Transverse colon (tissue), 4 donors: Measurements from ENCODE around the gene RAPGEFL1. TPM values are rescaled to one million over a fixed set of nuclear protein-coding genes. Genes with fewer than 3 reads are reported as not detected.

Source experiments
- DNase-seq: peaks from one replicate; pipeline ENCODE4 v3.0.0-alpha.2; 2019
- H3K27ac ChIP-seq, 4 donors: fragments of 200-600 bp; sonication (generic); 2 replicates each; pipeline ENCODE4 v1.5.1; 2016 to 2018; ENCODE audit warnings: inconsistent platforms in 4 of 4
- H3K27me3 ChIP-seq: fragments of 200-600 bp; sonication (generic); 2 replicates; pipeline ENCODE4 v1.5.1; 2017; ENCODE audit warnings: inconsistent platforms
- H3K36me3 ChIP-seq, 4 donors: fragments of 200-600 bp; sonication (generic); 2 replicates each; pipeline ENCODE4 v1.5.1; 2017 to 2019; ENCODE audit warnings: inconsistent platforms in 4 of 4
- H3K4me1 ChIP-seq, 4 donors: fragments of 200-600 bp; sonication (generic); 2 replicates each; pipeline ENCODE4 v1.5.1; 2017 to 2020; ENCODE audit warnings: inconsistent platforms in 4 of 4
- H3K4me3 ChIP-seq, 4 donors: fragments of 200-600 bp; sonication (generic); 1 replicate in 1 of 4; 2 replicates in 3 of 4; pipeline versions ENCODE4 v1.5.1 to v1.6.1; 2017 to 2019; ENCODE audit warnings: inconsistent platforms in 4 of 4
- H3K9me3 ChIP-seq, 2 donors: fragments of 200-600 bp; sonication (generic); 2 replicates each; pipeline ENCODE4 v1.5.1; 2017 to 2019; ENCODE audit warnings: inconsistent platforms in 2 of 2
- CTCF ChIP-seq, 5 experiments: fragments of 200-600 bp in 3 of 5; fragments of 450-650 bp in 2 of 5; sonication (generic) in 3 of 5; IDR thresholded peaks; 1 replicate in 2 of 5; 2 replicates in 3 of 5; pipeline ENCODE4 v1.5.1; 2016 to 2017; ENCODE audit warnings: antibody characterized with exemption in 5 of 5, inconsistent platforms in 3 of 5, mild to moderate bottlenecking in 2 of 5, moderate library complexity in 1 of 5
- EP300 ChIP-seq: sonication (generic); formaldehyde crosslinking; IDR thresholded peaks from one replicate; pipeline ENCODE4 v1.6.1; 2017; ENCODE audit warnings: antibody characterized with exemption, low read depth
- POLR2A ChIP-seq: fragments of 450-650 bp; IDR thresholded peaks from one replicate; pipeline ENCODE4 v1.6.1; 2016; ENCODE audit warnings: antibody characterized with exemption, mild to moderate bottlenecking, moderate library complexity
- POLR2AphosphoS5 ChIP-seq, 3 donors: sonication (generic); formaldehyde crosslinking; IDR thresholded peaks; one replicate each; pipeline ENCODE4 v1.6.1; 2016; ENCODE audit warnings: antibody characterized with exemption in 3 of 3
- WGBS, 2 donors: methylation state at CpG; one replicate each; pipeline ENCODE4 v1.1.5; 2018; ENCODE audit warnings: low coverage in 1 of 2; 5-methylcytosine and 5-hydroxymethylcytosine counted together
- in situ Hi-C, 4 donors: fragments of 200-750 bp; cut with MboI; loops; one replicate each; pipeline versions ENCODE4 v1.15.0 to v1.15.1; 2017; ENCODE audit warnings: low sequenced_read_pairs in 3 of 4, low pct_ligation_motif_present in 1 of 4, low pct_unique_long_range_greater_than_20kb in 1 of 4
- intact Hi-C: fragments of 100-400 bp; cut with DNase I; formaldehyde crosslinking; loops from one replicate; pipeline ENCODE4 v1.15.1; 2023; ENCODE audit warnings: low total_unique reads
- total RNA-seq, 4 donors: library from RNA; depleted of rRNA; stranded (reverse); fragments of >200 nt; gene quantifications; one replicate each; pipeline ENCODE4 v1.1.0, GENCODE V29; 2016

Gene RAPGEFL1
- total RNA-seq, 4 donors from 2014 or later: 220 to 411 (median 308) TPM

GRCh38 chr17:40157973-40158372, 19.3 kb upstream of the RAPGEFL1 start:
- Histone ChIP-seq H3K27ac (peak overlapping the region in 1 of 4 donors; percentile 17), H3K27me3 (no peaks in the 10 kb centered on the region), H3K4me1 (peaks cover 0 to 4% (median 1%) of the 10 kb centered on the region in 4 donors), H3K36me3 (peaks cover 0 to 22% (median 7%) of the 10 kb centered on the region in 4 donors), H3K4me3 (no peak overlapping the region), H3K9me3 (no peaks in the 10 kb centered on the region)
- DNase-seq: no peak
- in situ Hi-C loops (loop anchor here in 2 of 4 donors (25.0 kb wide), 1 partner anchor 121 kb away; no protein-coding TSS in a partner anchor), intact Hi-C loops (no loop called here)
- TF ChIP-seq EP300 (no peak), POLR2AphosphoS5 (IDR thresholded peaks at IDR 0.05) (no peak)
- 73 to 81% methylated on average over 2 of the region's 2 CpGs for WGBS, 2 donors

- no peak for DNase-seq
- in situ Hi-C loops: loop anchor here in 2 of 4 donors (25.0 kb wide), 1 partner anchor 121 kb away; no protein-coding TSS in a partner anchor
- Histone ChIP-seq H3K27ac (peak overlapping the region in 1 of 4 donors; percentile 17), H3K9me3 (no peaks in the 10 kb centered on the region), H3K27me3 (no peaks in the 10 kb centered on the region), H3K4me1 (peaks cover 0 to 4% (median 1%) of the 10 kb centered on the region in 4 donors), H3K36me3 (peaks cover 0 to 28% (median 10%) of the 10 kb centered on the region in 4 donors), H3K4me3 (no peak overlapping the region)
- 40 to 79% methylated on average over 1 to 3 of the region's 3 CpGs for WGBS, 2 donors
- TF ChIP-seq POLR2AphosphoS5 (IDR thresholded peaks at IDR 0.05) (no peak), EP300 (no peak), POLR2A (no peak), CTCF (IDR thresholded peaks at IDR 0.05) (no peak)
- intact Hi-C loops: no loop called here
Observed at GRCh38 chr17:40158438-40159013, 18.7 kb upstream of the RAPGEFL1 start.

- TF ChIP-seq CTCF (IDR thresholded peaks at IDR 0.05) (no peak), EP300 (no peak), POLR2A (no peak), POLR2AphosphoS5 (IDR thresholded peaks at IDR 0.05) (no peak)
- in situ Hi-C loops: loop anchor here in 2 of 4 donors (25.0 kb wide), 1 partner anchor 122 kb away; no protein-coding TSS in a partner anchor
- Histone ChIP-seq H3K27me3 (no peaks in the 10 kb centered on the region), H3K36me3 (peaks cover 0 to 33% (median 14%) of the 10 kb centered on the region in 4 donors), H3K4me3 (no peak overlapping the region), H3K9me3 (no peaks in the 10 kb centered on the region), H3K27ac (no peak overlapping the region), H3K4me1 (peaks cover 0 to 4% (median 1%) of the 10 kb centered on the region in 4 donors)
- intact Hi-C loops: no loop called here
- no peak for DNase-seq
- 85 to 94% methylated on average over 6 of the region's 6 CpGs for WGBS, 2 donors
Observed at GRCh38 chr17:40159456-40159855, 17.8 kb upstream of the RAPGEFL1 start.

- intact Hi-C loops: loop anchor here (10.0 kb wide), 1 partner anchor 53 kb away; no protein-coding TSS in a partner anchor
- no peaks in the 10 kb centered on the region for H3K27me3 ChIP-seq
- WGBS, 2 donors: 82% methylated on average over 3 of the region's 3 CpGs; no CpG with 5 or more reads in 1 of the 2 donors
- H3K4me1 ChIP-seq: peaks cover 0 to 7% (median 3%) of the 10 kb centered on the region in 4 donors
- peak overlapping the region; percentile 50 to 66 (median 56) for H3K27ac ChIP-seq
- DNase-seq: no peak
- H3K9me3 ChIP-seq: no peaks in the 10 kb centered on the region
- H3K36me3 ChIP-seq: peaks cover 0 to 78% (median 33%) of the 10 kb centered on the region in 4 donors
- in situ Hi-C loops: loop anchor here in 3 of 4 donors (10.0 to 25.0 kb wide), 3 partner anchors 53 to 130 kb away; no protein-coding TSS in a partner anchor
- no peak for TF ChIP-seq POLR2AphosphoS5 (IDR thresholded peaks at IDR 0.05)
- no peak for TF ChIP-seq EP300
- no peak for TF ChIP-seq CTCF (IDR thresholded peaks at IDR 0.05)
- no peak for TF ChIP-seq POLR2A
- H3K4me3 ChIP-seq: no peak overlapping the region
Observed at GRCh38 chr17:40167685-40168261, 9.5 kb upstream of the RAPGEFL1 start.
